HG03460 (cell line): ENCODE measurements around the gene GSPT2.
"Not testable (repeated sequence)": the region's sequence is repeated elsewhere in the genome, so short reads cannot be mapped to it uniquely, and the experiment has no call there.

Source experiments
- ATAC-seq: cut with Tn5 transposase; IDR thresholded peaks from one replicate; pipeline ENCODE4 v1.9.1; 2021; ENCODE audit not compliant: unreplicated experiment

The GSPT2 gene

DNA sequence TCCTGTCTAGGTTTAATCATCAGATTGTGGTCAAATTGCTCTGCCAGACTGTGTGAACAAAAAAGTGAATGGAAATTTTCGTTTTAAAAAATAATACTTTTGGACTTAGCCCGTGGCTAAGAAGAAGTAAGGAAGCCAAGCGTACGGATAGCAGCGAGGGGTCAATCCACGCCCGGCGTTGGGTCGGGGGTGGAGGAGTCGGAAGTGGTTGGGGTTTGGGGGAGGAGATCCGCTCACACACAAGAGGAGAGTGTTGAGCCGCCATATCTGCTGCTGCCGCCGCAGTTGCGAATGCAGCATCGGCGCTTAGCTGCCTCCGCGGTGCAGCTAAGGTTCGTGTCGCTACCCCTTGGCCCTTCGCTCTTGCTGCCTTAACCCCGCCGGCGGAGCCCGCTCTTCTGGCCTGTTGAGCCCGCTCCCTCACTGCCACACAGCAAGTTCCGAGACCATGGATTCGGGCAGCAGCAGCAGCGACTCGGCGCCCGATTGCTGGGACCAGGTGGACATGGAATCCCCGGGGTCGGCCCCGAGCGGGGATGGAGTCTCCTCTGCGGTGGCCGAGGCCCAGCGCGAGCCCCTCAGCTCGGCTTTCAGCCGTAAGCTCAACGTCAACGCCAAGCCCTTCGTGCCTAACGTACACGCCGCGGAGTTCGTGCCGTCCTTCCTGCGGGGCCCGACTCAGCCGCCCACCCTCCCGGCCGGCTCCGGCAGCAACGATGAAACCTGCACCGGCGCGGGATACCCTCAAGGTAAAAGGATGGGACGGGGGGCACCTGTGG is at the start of gene GSPT2:
GSPT2 (plus strand) TSS at position 264 of the 779 bp plus-strand sequence; CDS start at position 449, 185 bp downstream.
- peak; percentile 92 for ATAC-seq

DNA sequence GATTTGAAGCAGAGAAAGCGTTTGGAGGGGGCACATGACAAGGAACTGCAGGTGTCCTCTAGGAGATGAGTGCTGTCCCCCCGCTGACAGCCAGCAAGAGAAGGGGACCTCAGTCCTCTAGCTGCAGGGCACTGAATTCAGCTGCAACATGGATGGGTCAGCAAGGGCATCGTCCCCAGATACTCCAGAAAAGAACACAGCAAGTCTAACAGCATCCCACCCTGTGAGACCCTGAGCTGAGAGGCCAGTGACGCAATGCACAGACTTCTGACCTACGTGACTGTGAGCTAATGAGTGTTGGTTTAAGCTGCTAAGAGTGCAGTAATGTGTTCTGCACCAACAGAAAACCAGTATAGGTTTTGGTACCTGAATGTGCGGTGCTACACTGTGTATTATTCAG is 49.0 kb upstream of the GSPT2 start:
- ATAC-seq: no peak

DNA sequence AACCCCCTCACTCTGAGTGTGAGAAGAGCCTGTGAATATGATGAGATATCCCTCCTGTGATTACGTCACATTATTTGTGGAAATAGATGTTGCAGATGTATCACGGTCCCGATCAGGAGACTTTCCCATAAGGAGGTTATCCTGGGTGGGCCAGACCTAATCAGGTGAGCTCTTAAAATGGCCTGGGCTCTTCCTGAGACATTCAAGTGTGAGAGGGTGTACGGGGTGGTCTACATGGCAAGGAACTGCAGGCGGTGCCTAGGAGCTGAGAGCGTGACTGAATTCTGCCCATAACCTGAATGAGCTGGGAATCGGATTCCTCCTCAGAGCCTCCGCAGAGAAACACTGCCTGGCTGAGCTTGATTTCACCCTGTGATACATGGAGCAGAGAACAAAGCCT is 45.8 kb upstream of the GSPT2 start:
- ATAC-seq: no peak

DNA sequence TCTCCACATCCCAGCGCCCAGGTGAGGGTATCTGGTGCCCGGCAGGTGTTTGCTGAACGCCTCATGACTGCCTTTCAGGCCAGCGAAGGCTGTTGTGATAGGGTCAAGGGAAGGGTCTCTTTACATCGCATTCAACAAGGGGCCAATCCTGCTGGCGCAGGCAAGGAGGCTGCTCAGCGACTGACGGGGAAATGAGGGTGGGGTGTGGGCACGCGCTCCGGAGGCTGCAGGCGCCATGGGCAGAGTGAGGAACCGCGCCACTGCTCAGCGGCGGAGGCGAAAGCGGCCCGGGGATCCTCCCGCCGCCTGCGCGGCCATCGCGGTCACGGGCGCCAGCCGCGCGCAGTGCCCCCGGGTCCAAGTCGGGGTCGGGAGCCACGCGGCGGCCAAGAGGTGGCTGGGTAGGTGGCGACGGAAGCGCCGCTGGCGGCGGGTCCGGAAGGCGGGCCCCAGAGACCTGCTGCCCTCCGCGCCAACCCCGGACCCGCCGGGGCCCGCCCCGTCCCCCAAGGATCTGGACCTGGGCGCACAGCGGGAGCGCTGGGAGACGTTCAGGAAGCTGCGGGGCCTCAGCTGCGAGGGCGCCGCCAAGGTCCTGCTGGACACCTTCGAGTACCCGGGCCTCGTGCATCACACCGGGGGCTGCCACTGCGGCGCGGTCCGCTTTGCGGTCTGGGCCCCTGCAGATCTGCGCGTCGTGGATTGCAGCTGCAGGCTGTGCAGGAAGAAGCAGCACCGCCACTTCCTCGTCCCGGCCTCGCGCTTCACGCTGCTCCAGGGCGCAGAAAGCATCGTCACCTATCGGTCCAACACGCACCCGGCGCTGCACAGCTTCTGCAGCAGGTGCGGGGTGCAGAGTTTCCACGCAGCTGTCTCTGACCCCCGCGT is 32.7 kb upstream of the GSPT2 start, which contains the start of gene CENPVL1:
CENPVL1 (plus strand) TSS at position 236 of the 888 bp plus-strand sequence; CDS start at position 236, 0 bp downstream.
- not testable (repeated sequence) for ATAC-seq

DNA sequence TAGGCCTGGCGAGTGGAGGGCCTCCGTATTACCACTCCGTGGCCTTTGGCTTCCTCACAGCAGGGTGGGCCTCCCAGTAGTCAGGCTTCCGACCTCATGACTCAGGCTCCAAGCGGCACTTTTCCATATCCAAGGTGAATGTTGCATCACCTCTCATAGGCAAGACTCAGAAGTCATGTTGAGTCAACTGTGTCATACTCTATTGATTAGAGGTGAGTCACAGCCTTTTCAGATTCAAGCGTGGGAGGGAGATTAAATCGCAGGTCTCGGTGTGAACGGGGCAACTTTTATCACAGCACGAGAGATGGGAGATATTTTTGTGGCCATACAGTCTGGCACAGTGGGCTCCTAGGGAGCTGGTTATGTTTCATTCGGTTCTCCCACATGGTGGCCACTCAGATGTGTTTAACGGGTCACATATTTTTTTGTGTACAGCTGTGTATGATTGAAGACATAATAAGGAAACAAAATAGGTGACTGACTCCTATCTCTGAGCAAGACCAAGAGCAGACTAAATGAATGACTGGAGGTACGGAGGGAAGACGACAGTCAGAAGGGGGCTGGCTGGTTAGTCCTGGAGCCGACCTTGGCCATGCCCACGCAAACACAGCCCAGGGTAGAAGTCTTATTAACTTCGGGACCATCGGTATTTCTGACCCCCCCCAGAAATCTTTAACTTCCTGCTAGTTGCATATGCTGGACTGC is 30.1 kb upstream of the GSPT2 start:
- not testable (repeated sequence) for ATAC-seq

DNA sequence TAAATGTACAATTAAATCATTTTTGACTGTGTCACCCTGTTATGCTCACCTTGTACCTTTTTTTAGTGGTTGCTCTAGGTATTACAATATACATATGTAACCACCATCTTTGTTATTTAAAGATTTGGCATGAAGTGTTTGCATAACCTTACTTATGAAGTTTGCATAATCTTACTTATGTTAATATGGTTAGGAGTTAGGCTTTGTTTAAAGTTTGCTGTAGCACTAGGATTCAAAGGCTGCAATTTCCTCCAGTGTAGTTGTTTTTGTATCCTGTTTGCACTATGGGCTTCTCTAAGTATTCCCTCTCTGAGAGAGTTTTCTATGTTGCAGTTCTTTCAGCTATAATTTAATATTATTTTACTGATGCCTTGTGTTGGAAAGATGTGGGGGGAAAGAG is 15.0 kb upstream of the GSPT2 start:
- ATAC-seq: no peak

DNA sequence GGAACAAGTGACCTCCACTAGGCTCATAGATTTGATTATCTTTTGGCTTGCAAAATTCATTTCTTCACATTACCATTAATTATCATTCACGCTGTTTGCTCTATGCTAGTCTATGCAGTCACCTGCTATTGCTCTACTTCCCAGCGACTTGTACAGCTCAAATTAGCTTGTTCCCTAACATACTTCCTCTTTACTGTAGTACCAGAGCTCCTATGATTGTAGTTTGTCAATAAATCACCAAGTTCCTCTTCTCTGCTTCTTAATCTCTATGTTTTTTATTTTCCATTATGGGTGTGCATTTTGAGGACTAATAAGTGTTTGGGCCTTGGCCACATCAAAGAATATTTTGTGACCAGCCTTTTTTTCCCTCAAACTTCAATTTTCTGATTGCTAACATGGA is 6.2 kb upstream of the GSPT2 start:
- ATAC-seq: no peak

DNA sequence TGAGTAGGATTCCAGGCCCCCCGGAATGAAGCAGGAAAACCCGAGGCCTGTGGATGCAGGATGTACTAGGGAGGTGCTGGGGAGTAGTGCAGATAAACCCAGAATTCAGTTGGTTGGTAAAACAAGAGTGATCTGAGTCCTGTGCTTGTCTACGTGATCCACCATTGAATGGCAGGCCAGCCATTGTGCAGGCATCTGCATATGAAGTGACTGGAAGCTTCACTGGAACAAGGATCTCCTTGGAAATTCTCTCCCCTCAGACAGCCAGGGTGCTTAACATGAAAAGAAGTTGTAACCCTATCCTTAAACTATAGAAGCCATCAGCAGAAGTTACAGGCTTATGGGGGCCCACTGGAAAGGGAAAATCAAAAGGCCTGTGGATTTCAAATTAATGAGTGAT is 656 bp upstream of the GSPT2 start:
- ATAC-seq: no peak

DNA sequence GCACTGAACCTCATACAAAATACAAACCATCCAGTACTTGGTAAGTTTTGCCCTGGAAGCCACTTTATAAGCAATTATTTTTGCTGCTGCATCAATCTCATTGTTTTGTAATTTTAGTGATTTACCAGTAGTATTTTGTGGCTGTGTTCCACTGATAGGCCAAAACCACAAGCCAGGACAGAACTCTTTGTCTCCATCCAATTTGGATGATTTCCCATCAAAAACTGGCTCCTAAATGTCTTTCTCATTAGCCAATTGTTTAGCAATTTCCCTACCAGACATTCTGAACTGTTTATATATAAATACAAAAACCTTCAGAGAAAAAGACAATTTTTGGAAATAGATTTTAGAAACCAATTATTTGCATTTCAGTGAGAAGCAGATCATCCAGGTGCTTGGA is 4.4 kb downstream of the GSPT2 start:
- no peak for ATAC-seq

DNA sequence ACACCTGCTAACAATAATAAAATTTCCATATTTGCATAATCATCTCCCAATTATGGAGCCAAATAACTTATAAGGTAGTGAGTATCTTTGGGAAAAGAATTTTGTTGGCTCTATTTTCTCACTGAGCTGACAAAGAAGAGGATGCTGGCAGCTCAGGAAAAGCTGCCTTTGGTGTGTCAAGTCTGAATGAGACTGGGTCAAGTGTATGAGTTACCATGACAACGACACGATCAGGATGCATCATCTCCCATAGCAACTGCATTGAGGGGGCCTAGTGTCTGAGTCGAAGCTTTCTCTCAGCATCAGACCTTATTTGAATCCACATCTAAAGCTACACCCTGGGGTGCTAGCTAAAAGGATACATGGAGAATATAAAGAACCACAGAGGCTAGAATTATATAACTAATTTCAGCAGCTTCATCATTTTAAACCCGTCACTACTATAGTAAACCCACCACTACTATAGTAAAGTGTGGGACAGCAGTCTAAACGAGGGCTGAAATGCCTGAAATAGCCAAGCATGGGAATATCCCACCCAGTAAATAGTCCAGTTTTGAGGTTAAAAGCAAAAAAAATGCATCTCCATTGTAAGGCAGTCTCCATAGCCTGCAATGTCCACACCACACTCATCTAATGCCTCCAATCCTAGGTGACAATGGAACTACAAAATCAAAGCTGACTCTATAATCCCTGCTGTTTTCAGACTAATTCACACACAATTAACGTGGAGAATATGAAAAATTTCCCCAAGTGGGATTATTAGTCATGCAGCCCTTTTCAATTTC is 16.0 kb downstream of the GSPT2 start:
- ATAC-seq: no peak

DNA sequence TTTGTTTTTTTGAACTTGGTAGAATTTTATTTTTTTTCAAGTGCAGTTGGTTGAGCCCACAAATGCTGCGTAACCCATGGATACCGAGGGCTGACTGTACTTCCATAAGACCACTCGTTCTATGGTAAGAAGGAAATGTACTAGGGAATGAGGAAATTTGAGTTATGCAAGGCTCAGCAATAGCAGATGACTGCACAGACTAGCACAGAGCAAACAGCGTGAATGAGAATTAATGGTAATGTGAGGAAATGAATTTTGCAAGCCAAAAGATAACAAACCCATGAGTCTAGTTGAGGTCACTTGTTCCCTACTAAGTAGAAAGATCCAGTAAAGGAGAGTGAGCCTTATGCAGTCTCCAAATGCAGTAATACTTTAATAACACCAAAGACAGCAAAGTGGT is 17.4 kb downstream of the GSPT2 start:
- no peak for ATAC-seq

DNA sequence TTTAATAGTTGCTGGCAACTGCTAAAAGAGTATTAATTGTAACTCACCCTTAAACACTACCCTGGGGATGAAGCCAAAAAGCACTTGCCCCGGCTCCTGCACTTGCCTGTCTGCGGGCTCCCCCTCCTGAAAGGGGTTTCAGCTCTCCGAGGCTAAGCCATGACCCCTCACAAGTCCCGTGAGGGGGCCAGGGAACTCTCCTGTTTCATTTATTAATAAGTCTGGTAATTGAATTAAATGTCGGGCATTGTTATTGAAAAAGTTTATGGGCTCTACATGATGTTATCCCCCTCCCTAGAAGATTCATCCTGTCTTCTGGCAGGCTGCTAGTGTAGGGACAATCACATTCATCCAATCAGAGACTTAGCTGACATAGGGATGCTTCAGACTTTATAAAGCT is 23.3 kb downstream of the GSPT2 start:
- ATAC-seq: no peak

DNA sequence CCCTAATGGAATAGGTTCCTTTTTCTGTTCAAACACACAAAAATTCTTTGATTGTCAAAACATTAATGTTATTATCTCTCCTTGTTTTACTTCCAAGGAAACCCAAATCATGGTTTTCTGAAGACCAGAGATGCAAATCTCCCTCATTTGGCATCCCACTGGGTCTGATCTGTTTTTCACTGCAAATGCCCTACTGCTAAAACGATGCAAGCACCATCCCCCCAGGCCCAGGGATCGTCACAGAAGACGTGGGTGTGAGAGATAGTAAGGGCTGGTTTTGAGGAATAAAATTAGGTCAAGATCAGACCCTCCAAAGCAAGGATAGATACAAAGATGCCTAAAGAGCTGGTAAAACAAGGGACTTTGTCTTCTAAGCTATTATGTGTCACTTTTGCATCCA is 33.6 kb downstream of the GSPT2 start:
- ATAC-seq: no peak

DNA sequence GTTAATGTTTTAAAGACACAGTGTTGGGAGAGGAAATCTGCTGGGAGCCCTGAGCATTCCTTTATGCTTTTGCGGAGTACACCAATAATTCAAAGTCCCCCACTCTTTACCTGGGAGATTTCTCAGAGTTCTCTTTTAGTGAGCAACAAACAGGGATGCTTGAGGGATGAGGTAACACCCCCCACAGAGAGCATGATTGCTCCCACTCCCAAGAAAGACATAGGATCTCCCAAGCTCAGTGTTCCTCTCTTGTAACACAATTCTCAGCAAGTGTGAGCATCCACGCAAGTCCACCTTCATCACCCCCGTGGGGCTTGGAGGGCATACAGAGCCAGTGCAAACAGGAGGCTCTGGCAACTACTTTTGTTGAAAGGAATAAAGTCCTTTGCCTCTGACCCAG is 36.1 kb downstream of the GSPT2 start:
- ATAC-seq: no peak

DNA sequence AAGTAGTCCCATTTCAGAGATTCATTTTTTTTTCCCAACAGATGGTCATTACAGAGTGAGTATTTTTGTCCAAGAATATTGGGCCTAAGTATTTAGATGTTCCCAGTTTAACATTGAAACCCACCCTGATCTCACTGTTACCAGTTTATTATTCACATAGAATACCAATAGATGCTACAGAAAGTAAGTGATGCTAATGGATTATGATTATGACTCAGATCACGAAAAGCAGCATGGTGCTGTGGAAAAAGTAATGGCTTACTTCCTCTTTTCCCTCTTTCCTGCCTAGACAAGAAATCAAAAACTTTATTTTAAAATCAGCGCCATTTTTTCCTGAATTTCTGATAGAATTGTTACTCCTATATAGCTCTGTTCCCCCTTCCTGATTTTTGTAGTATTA is 51.9 kb downstream of the GSPT2 start:
- no peak for ATAC-seq
